ENCODE measurements around the gene ZFYVE16. TPM values are rescaled to one million over a fixed set of nuclear protein-coding genes. Genes with fewer than 3 reads are reported as not detected.

ZFYVE16 gene
- 14.9 and 21.7 TPM in 2 replicates for total RNA-seq

DNA sequence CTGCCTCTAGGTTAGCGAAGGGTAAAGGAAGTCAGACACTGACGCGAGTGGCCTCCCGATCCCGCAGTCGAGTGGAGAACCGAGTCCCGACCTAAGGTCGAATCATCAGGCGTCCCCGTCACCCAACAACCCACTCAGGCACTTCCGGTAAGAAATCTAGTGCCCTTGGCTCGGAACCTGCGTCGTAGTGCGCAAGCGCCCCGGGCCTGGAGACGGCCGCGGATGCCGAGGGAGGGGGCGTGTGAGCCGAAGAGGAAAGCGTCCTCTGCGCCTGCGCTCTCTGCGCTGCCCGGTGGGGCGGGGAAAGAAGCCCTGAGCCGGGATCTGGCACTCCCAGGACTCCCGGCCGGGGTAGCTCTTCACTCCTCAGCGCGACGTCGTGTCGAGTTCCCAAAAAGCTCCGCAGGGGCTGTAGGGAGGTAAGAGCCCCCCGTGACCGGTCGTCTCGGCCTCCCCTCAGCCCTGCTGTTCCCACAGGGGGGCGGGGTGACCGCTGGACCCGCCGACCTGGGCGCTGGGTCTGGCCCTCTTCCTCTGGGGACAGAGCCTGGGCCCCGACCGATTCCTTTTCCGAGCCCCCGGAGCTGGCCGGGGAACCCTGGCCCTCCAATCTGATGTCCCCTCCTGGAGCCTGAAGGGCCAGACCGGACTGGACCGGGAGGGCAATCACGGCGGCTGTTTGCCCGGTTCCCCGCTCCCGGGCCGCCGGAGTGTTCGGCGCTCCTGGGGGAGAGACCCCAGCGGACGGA, at the start of gene ZFYVE16:
Gene ZFYVE16, plus strand, starts transcription at position 330 of the 749 bp plus-strand sequence. CDS start 26,084 bp downstream, outside the sequence.

DNA sequence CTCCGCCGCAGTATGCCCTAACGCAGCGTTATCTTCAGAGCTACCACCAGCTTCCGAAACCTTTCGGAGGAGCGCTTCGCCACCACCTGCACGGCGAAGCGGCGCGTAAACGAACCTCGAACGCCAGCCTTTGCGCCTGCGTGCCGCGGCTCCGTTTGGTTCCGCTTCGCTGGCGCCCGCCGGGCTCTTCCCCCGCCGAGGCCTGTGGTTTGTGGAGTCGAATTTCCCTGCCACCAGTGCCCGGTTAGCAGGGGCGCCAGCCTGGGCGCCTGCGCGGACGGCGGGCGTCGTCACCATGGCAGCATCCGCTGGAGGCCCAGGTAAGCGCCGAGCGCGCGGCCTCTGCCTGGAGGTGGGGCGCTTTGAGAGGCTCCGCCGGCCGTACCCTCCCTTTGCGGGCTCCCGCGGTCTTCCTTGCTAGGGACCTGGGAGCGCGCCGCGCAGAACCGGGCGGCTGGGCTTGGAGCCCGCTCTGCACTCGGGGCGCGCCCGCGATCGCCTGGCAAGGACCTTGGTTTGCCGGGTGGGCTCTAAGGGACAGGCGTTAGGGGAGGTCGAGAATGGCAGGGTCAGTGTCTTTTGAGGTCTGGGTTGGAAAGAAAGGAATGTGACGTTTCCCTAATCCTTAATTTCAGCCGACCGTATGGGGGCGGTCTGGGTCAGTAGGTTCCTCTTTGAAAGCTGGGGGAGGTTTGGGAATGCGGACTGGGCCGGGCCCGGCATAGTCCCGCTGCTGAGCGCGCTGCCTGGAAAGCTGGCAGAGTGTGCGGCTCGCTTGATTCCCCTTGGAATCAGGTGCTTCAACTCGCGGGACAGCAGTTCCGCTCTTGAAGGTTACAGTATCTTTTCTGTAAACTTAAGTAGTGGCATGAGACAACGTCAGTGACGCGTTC, 80.2 kb downstream of the ZFYVE16 start, which contains the start of gene FAM151B:
Gene FAM151B, plus strand, starts transcription at position 272 of the 893 bp plus-strand sequence. Its CDS starts 24 bp downstream, at position 296.

Other genes with a start within 250 kb of the ZFYVE16 start
- gene SERINC5, start 152.0 kb upstream of the ZFYVE16 start, total RNA-seq: 11.1 and 11.7 TPM in 2 replicates
- not detected in 2 replicates for gene SPZ1, start 88.1 kb upstream of the ZFYVE16 start, total RNA-seq
- 1.9 and 2.9 TPM in 2 replicates for gene FAM151B, start 80.0 kb downstream of the ZFYVE16 start, total RNA-seq
- not detected in 2 replicates for gene ANKRD34B, start 162.2 kb downstream of the ZFYVE16 start, total RNA-seq
- 6.9 and 7.7 TPM in 2 replicates for gene MSH3, start 246.6 kb downstream of the ZFYVE16 start, total RNA-seq
- gene DHFR, start 246.9 kb downstream of the ZFYVE16 start, total RNA-seq: 3.6 and 5.2 TPM in 2 replicates